WI38 (cell line): ENCODE results near the gene WDR12.
"Not testable (repeated sequence)": the region's sequence is repeated elsewhere in the genome, so short reads cannot be mapped to it uniquely, and the experiment has no call there.

Source experiments
- H3K4me3 ChIP-seq: 2 replicates; pipeline ENCODE4 v1.5.1; 2011; ENCODE audit warnings: low read depth, mild to moderate bottlenecking, control low read depth, low read length
- CTCF ChIP-seq: IDR thresholded peaks from 2 replicates; pipeline ENCODE4 v1.5.1; 2012; ENCODE audit warnings: low read depth, mild to moderate bottlenecking, control low read depth, low read length

WDR12 gene

DNA sequence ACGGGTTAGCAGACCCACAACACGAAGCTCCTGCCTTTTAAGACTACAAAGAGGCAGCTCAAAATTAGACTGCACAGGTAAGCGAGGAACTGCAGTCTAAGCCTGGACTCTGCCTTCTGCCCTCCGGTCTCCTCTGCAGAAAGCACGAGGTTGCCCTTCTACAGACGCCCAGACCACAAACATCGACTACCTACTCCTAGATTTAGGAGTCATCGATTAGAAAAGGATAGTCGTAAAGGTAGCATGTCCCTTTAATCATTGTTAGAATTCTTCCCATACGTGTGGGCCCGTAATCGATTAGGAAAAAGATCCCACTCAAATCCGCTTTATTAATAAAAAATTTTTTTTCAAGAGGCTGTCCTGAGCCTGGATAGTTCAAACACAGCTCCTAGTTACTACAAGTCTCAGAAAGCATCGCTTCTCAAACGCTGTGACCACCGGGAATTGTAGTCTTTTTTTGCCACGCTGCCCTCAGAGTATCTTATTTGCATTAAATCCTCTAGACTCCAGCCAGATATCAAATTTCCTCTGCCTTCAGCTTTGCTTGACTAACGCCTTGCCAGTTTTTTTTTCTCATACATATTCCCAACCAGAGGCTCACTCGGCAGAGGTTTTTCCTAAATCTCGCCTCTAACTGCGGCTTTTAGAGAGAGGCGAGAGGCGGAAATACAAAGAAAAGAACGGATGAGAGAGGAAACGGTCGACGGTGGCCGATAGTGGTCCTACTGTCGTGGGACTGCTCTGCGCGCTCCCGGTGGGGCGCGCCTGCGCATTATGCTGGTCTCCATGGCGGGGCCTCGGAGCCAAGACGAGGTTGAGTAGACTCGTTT lies at the start of gene WDR12, which contains the start of gene CARF:
TSS of gene WDR12 (minus strand) at position 162 of the 830 bp plus-strand sequence. CDS start 197 bp downstream, outside the sequence.
TSS of gene CARF (plus strand) at position 764 of the 830 bp plus-strand sequence. CDS start 29,628 bp downstream, outside the sequence.
- peak within 1 kb of the TSS; percentile 96 for H3K4me3 ChIP-seq
- TF ChIP-seq CTCF = no peak

DNA sequence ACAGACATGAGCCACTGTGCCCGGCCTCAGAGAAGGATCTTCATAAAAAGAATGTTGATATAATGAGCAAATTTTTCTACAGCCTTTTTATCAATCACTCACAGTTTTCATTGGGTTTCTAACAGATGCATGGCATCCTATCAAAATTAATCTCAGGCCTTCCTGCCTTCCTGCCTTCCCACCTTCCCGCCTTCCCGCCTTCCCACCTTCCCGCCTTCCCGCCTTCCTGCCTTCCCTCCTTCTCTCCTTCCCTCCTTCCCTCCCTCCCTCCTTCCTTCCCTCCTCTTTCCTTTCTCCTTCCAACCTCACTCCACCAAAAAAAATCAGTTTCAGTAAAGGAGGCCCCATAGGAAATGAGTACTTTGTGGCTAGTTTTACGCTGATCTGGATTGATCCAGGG lies 49.1 kb upstream of the WDR12 start:
- H3K4me3 ChIP-seq = no peak overlapping the region
- TF ChIP-seq CTCF = no peak

- H3K4me3 ChIP-seq = no peak overlapping the region
- no peak for TF ChIP-seq CTCF
Observed at GRCh38 chr2:202950592-202950991, 39.1 kb upstream of the WDR12 start.

DNA sequence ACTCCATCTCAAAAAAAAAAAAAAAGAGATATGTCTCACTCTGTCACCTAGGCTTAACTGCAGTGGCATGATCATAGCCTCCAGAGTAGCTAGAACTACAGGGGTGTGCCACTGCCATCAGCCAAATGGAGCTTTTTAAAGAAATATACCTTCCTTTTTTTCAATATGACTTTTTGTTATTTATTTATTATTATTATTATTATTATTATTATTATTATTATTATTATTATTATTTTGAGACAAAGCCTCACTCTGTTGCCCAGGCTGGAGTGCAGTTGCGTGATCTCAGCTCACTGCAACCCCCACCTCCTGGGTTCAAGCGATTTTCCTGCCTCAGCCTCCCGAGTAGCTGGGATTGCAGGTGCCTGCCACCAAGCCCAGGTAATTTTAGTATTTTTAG lies 37.9 kb upstream of the WDR12 start:
- H3K4me3 ChIP-seq = not testable (repeated sequence)

GRCh38 chr2:202945497-202945896 lies 34.0 kb upstream of the WDR12 start:
- no peak for TF ChIP-seq CTCF

GRCh38 chr2:202944816-202945215 lies 33.3 kb upstream of the WDR12 start:
- no peak for TF ChIP-seq CTCF

More at GRCh38 chr2:202945497-202945896, 34.0 kb upstream of the WDR12 start:
- no peak overlapping the region for H3K4me3 ChIP-seq

DNA sequence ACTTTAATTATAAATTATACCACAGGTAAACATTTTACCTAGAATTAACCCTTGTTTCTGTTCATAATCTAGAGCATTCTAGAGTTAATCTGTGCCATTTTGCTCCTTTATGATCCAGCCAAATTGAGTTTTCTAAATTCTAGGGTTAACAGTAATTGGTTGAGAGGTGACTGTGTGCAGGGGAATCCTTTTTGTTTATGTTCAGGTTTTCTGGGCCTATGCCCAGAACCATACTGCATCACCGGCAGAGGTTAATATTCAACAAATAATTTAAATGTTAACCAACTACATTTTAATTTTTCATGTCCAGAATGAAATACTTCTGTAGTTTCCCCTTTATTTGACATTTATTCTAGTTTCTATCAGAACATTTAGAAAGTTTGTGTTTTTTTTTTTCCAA lies 32.9 kb upstream of the WDR12 start:
- TF ChIP-seq CTCF = no peak

More at GRCh38 chr2:202944816-202945215, 33.3 kb upstream of the WDR12 start:
- H3K4me3 ChIP-seq = no peak overlapping the region

More for the DNA sequence above, 32.9 kb upstream of the WDR12 start:
- H3K4me3 ChIP-seq = no peak overlapping the region
